HT-29 (cell line): ENCODE measurements around the gene HHATL. TPM values are rescaled to one million over a fixed set of nuclear protein-coding genes. Genes with fewer than 3 reads are reported as not detected.

ENCODE experiments used
- DNase-seq: peaks from one replicate; pipeline ENCODE4 v3.0.0-alpha.2; 2015; ENCODE audit warnings: low spot score
- total RNA-seq: library from RNA; depleted of rRNA; stranded (reverse); fragments of >200 nt; shearing (Covaris generic); gene quantifications from 2 replicates; pipeline ENCODE4 v1.2.3, GENCODE V29; 2014

HHATL gene
- total RNA-seq, 1 experiment from 2014 or later = not detected

GRCh38 chr3:42699511-42699971 lies 3.1 kb downstream of the HHATL start:
- no peak for DNase-seq

- DNase-seq = no peak
Observed at GRCh38 chr3:42698911-42699230, 3.7 kb downstream of the HHATL start.

DNA sequence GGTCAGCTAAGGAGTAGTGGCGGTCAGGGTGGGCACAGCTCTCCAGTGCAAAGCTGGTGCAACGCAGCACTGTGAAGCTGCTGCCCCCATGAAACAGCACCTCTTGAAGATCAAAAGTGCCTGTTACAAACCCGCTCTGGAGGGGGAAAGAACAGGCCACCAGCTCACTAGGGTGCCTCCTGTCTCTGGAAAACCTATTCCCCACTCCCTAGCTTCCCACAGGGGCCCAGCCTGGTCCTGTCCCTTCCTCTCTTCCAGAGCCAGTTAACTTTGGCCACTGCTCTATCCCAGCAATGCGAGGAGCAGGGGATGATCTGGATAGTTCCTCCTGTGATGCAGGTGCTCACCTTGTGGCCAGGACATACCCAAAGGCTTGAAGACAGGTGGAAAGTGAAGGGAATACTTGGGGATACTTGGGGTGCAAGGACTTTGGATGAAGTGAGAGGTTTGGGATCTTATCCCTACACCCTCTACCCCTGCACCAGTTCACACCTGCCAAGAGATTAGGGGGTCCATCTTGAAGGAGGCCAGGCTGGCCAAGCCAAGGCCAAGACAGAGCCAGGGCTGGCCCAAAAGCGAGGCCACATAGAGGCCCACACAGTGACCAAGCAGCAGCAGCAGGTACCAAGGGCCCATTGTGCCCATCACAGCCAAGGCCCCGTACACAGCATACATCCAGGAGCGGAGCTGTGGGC lies 4.2 kb downstream of the HHATL start:
- no peak for DNase-seq

GRCh38 chr3:42697289-42698051 lies 5.1 kb downstream of the HHATL start:
- DNase-seq = no peak

- no peak for DNase-seq
Observed at GRCh38 chr3:42696356-42697288, 6.0 kb downstream of the HHATL start.

DNA sequence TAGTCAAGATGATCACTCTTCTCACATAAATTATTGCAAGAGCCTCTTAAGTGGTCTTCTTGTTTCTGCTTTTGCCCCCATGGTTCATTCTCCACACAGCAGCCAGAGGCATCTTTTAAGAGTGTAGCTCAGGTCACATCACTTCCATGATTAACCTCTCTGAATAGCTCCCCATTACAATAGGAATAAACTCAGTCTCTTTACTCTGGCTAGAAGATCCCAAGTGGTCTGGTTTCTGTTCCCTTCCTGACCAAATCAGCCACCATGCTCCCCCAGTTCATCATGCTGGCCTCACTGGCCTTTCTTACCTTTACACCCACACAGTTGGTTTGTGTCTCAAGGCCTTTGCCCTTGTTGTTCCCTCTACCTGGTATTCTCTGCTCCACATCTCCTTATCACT lies 8.2 kb downstream of the HHATL start:
- DNase-seq = no peak

DNA sequence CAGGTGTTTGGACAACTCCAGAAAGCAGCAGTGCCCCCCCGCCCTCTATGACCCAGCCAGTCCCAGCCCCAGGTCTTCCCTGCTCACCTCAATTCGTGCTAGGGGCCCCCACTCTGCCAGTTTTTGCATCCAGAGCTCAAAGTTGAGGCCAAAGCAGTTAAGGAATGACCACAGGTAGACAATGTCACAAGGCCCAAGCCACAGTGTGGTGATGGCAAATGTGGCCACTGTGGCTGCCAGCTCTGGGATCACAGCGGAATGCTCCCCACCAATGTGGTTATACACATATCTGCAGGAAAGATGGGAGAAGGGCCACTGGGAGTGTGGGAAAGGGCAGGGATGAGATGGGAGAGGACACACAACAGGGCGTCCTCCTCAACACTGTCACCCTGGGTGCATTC lies 9.1 kb downstream of the HHATL start:
- no peak for DNase-seq

GRCh38 chr3:42692667-42693529 lies 9.7 kb downstream of the HHATL start:
- DNase-seq = no peak

DNA sequence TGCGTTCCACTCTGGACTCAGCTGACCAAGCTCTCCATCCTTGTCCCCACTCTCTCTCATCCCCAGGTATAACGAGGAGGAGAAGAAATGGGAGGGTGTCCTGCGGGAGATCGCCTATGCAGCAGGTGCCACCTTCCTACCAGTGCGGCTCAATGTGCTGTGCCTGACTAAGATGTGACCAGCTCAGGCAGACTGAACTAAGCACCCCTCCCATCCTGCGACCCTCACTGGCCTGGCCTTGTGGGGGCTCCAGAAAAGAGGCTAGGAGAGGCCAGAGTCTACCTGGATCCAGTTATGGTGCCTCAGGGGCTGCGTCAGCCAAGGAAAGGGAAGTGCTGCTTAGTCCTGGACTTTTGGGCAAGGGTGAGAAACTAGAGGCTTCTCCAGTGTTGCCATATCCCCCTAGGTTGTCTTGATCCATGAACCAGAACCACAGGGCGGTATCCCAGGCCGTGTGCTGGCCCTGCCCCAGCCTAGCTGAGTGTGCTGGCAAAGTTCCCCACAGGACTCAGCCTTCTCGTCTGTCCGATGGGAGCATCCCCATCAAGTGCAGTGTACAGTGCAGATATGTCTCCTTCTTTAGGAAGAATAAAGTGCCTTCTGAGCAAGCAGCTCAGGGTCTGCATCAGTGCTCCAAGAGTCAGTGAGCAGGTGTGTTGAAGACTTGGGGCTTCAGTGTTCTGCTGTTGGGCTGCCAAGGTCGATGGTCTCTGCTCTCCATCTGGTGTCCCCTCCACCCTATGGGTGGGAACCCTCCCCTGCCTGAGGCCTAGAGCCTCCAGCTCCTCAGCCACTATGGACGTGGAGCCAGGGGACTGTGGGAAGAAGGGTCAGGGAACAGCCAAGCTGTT lies 10.6 kb downstream of the HHATL start:
- DNase-seq = no peak

- no peak for DNase-seq
Observed at GRCh38 chr3:42690766-42691680, 11.6 kb downstream of the HHATL start.

DNA sequence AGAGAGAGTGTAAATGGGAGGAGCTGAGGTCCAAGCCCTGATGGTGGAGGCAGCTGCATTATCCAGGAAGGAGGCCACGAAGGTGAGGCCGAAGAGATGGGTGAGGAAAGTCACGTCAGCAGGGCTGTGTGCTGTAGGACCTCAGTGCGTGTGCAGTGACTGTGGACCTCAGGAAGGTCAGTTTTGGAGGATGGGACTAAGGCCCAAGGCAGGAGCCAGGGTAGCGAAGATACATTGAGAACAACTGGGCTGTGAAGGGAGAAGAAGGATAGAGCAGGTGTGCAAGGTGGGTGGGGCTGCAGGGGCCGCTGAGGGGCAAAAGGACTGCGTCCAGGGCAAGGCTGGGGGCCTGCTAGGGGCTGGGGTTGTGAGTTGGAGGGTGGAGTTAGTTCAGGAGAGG lies 12.4 kb downstream of the HHATL start:
- DNase-seq = no peak

DNA sequence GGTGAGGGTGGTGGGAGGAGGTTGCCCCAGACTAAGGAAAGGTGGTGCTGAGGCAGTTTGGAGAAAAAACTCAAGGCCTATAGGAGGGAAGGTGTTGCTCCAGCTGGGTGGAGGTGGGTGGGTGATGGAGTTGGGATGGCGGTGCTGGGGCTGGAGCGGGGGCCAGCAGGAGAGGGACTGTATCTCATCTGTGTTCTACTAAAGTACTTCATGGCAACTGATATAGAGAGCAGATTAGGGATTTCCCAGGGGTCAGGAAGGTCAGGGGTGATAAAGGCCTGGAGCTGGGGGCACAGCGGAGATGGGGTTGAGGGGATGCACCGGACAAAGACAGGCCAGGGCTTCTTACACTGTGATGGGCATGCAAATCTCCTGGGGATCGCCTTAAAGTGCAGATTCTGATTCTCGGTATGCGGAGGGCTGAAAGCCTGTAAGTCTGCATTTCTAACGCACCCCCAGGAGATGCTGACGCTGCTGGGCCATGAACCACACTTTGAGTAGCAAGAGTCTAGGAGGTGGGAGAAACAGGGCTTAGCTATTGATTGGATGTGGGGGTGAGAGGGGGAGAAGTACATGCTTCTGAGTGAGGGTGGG lies 13.1 kb downstream of the HHATL start:
- no peak for DNase-seq

DNA sequence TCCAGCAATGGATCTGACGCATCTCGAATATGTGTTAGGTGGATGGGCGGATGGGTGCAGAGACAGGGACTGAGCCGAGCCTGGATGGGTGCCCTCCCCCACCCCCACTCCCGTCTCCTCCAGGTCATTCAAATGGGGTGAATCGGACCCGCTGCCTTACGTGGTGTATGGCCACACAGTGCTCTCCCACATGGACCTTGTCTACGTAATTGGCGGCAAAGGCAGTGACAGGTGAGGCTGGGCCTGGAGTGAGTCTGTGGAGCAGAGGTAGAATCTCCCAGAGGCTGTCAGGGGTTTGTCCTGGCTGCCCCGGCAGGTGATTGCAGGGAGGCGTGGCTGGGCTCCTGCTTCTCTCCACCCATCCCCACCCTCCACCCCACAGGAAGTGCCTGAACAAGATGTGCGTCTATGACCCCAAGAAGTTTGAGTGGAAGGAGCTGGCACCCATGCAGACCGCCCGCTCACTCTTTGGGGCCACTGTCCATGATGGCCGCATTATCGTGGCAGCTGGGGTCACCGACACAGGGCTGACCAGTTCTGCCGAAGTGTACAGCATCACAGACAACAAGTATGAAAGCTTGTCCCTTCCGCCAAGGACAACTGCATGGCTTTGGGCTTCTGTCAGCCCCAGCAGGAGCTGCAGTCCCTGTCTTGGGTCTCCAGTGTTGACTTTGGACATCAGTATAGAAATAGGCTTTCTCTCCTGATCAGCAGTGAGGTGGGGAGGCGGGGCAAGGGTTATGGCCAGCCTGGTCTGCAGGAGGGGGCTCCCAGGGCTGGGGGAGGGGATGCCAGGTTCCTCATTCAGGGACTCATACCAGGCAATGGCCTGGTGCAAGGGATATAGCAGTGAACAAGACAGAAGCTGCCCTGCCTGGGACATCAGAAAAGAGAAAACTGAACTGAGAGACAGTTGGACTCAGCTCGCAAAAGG lies 13.8 kb downstream of the HHATL start:
- DNase-seq = no peak

GRCh38 chr3:42688016-42688415 lies 14.6 kb downstream of the HHATL start:
- DNase-seq = no peak

GRCh38 chr3:42686832-42687650 lies 15.6 kb downstream of the HHATL start:
- DNase-seq = no peak

DNA sequence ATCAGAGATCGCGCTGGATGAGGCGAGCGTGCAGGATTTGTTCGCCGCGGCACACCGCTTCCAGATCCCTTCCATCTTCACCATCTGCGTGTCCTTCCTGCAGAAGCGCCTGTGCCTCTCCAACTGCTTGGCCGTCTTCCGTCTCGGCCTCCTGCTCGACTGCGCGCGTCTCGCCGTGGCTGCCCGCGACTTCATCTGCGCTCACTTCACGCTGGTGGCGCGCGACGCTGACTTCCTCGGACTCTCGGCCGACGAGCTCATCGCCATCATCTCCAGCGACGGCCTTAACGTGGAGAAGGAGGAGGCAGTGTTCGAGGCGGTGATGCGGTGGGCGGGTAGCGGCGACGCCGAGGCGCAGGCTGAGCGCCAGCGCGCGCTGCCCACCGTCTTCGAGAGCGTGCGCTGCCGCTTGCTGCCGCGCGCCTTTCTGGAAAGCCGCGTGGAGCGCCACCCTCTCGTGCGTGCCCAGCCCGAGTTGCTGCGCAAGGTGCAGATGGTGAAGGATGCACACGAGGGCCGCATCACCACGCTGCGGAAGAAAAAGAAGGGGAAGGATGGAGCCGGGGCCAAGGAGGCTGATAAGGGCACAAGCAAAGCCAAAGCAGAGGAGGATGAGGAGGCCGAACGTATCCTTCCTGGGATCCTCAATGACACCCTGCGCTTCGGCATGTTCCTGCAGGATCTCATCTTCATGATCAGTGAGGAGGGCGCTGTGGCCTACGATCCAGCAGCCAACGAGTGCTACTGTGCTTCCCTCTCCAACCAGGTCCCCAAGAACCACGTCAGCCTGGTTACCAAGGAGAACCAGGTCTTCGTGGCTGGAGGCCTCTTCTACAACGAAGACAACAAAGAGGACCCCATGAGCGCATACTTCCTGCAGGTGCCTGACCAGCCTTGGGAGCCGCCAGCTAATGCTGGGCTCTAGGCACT lies 16.4 kb downstream of the HHATL start:
- DNase-seq = no peak
